OCI-LY1 (cell line): Measurements from ENCODE around the gene AP3D1.
A peak's percentile ranks its signal among the peaks of the same experiment; 100 is the strongest.

Experiments used
- H2AFZ ChIP-seq: fragments of 200-600 bp; sonication (generic), shearing (Covaris generic); 2 replicates; pipeline ENCODE4 v1.6.0; 2014; ENCODE audit warnings: antibody characterized with exemption, mild to moderate bottlenecking, low read length
- H3F3A ChIP-seq: fragments of 200-600 bp; sonication (generic), shearing (Covaris generic); 2 replicates; pipeline ENCODE4 v1.6.0; 2014; ENCODE audit warnings: mild to moderate bottlenecking, antibody characterized with exemption, low read length, moderate library complexity; ENCODE audit not compliant: insufficient read depth
- H3K27ac ChIP-seq: fragments of 200-600 bp; sonication (generic); 2 replicates; pipeline ENCODE4 v1.5.1; 2014; ENCODE audit warnings: low read length, mixed run types, mild to moderate bottlenecking, low read depth; ENCODE audit not compliant: poor library complexity, severe bottlenecking
- H3K27me3 ChIP-seq: fragments of 200-600 bp; sonication (generic); 2 replicates; pipeline ENCODE4 v1.6.0; 2014; ENCODE audit warnings: antibody characterized with exemption, mild to moderate bottlenecking, low read length, moderate library complexity; ENCODE audit not compliant: insufficient read depth
- H3K36me3 ChIP-seq: fragments of 200-600 bp; sonication (generic); 2 replicates; pipeline ENCODE4 v1.6.1; 2014; ENCODE audit warnings: mild to moderate bottlenecking, antibody characterized with exemption, low read length, moderate library complexity, mixed read lengths; ENCODE audit not compliant: insufficient read depth
- H3K4me1 ChIP-seq: fragments of 200-600 bp; sonication (generic); 2 replicates; pipeline ENCODE4 v1.5.1; 2014; ENCODE audit warnings: mild to moderate bottlenecking, low read length, moderate library complexity; ENCODE audit not compliant: insufficient read depth, severe bottlenecking
- H3K4me2 ChIP-seq: fragments of 200-600 bp; sonication (generic), shearing (Covaris generic); 2 replicates; pipeline ENCODE4 v1.6.1; 2014; ENCODE audit warnings: low read length
- H3K4me3 ChIP-seq: fragments of 200-600 bp; sonication (generic); 2 replicates; pipeline ENCODE4 v1.5.1; 2014; ENCODE audit warnings: low read length, low read depth, mild to moderate bottlenecking, mixed read lengths; ENCODE audit not compliant: poor library complexity, severe bottlenecking
- H3K79me2 ChIP-seq: fragments of 200-600 bp; shearing (Covaris generic); 2 replicates; pipeline ENCODE4 v1.6.1; 2016; ENCODE audit warnings: mixed run types, low read length, mixed read lengths; ENCODE audit not compliant: insufficient read depth
- H3K9ac ChIP-seq: fragments of 200-600 bp; sonication (generic), shearing (Covaris generic); 2 replicates; pipeline ENCODE4 v1.6.1; 2014; ENCODE audit warnings: mild to moderate bottlenecking, low read length, mixed read lengths
- H3K9me2 ChIP-seq: fragments of 200-600 bp; sonication (generic), shearing (Covaris generic); 2 replicates; pipeline ENCODE4 v1.6.1; 2014; ENCODE audit warnings: low read depth, mild to moderate bottlenecking, low read length, mixed read lengths
- H3K9me3 ChIP-seq: fragments of 200-600 bp; shearing (Covaris generic); 2 replicates; pipeline ENCODE4 v1.6.1; 2014; ENCODE audit warnings: low read length, mixed read lengths
- H4K20me1 ChIP-seq: fragments of 200-600 bp; sonication (generic), shearing (Covaris generic); 2 replicates; pipeline ENCODE4 v1.6.0; 2016; ENCODE audit warnings: mild to moderate bottlenecking, low read length; ENCODE audit not compliant: insufficient read depth
- CTCF ChIP-seq: fragments of 200-600 bp; sonication (generic), shearing (Covaris generic); IDR thresholded peaks from 2 replicates; pipeline ENCODE4 v1.5.1; 2017; ENCODE audit warnings: mild to moderate bottlenecking, antibody characterized with exemption, low read length, moderate library complexity, mixed read lengths
- EZH2 ChIP-seq: fragments of 200-600 bp; sonication (generic), shearing (Covaris generic); IDR thresholded peaks from 2 replicates; pipeline ENCODE4 v1.8.0; 2017; ENCODE audit warnings: borderline replicate concordance, mixed run types, mild to moderate bottlenecking, antibody characterized with exemption, low read length, moderate library complexity, mixed read lengths

The AP3D1 gene

GRCh38 chr19:2060884-2061494 is 90.4 kb downstream of the AP3D1 start:
- no peaks in the 10 kb centered on the region for H3K9me3 ChIP-seq
- H3F3A ChIP-seq: no peaks in the 10 kb centered on the region
- H3K4me1 ChIP-seq: peaks cover 49% of the 10 kb centered on the region
- H3K4me3 ChIP-seq: peak overlapping the region; percentile 76
- H2AFZ ChIP-seq: no peak overlapping the region
- H3K79me2 ChIP-seq: no peaks in the 10 kb centered on the region
- H3K27me3 ChIP-seq: no peaks in the 10 kb centered on the region
- no peaks in the 10 kb centered on the region for H3K9me2 ChIP-seq
- H3K9ac ChIP-seq: peak overlapping the region; percentile 67
- TF ChIP-seq CTCF: no peak
- TF ChIP-seq EZH2: no peak
- H4K20me1 ChIP-seq: no peaks in the 10 kb centered on the region
- no peaks in the 10 kb centered on the region for H3K36me3 ChIP-seq
- peak overlapping the region; percentile 83 for H3K27ac ChIP-seq
- peak overlapping the region; percentile 65 for H3K4me2 ChIP-seq

- no peaks in the 10 kb centered on the region for H3K79me2 ChIP-seq
- TF ChIP-seq EZH2 (no peak), CTCF (no peak)
- no peaks in the 10 kb centered on the region for H4K20me1 ChIP-seq
- no peaks in the 10 kb centered on the region for H3K9me2 ChIP-seq
- H3K4me1 ChIP-seq: peaks cover 61% of the 10 kb centered on the region
- no peaks in the 10 kb centered on the region for H3K9me3 ChIP-seq
- no peak overlapping the region for H2AFZ ChIP-seq
- H3F3A ChIP-seq: no peaks in the 10 kb centered on the region
- peak overlapping the region; percentile 83 for H3K27ac ChIP-seq
- peak overlapping the region; percentile 76 for H3K4me3 ChIP-seq
- H3K36me3 ChIP-seq: no peaks in the 10 kb centered on the region
- peak overlapping the region; percentile 33; the same call in 1 of the 2 replicates for H3K9ac ChIP-seq
- H3K4me2 ChIP-seq: peak overlapping the region; percentile 65
- no peaks in the 10 kb centered on the region for H3K27me3 ChIP-seq
These were observed 91.8 kb downstream of the AP3D1 start for GRCh38 chr19:2059422-2060201.

- Histone ChIP-seq H3K9me3 (no peaks in the 10 kb centered on the region), H4K20me1 (no peaks in the 10 kb centered on the region), H3K9me2 (no peaks in the 10 kb centered on the region), H3K79me2 (no peaks in the 10 kb centered on the region), H3K4me2 (no peak overlapping the region), H3K27me3 (no peaks in the 10 kb centered on the region), H3K9ac (no peak overlapping the region), H3K27ac (peak overlapping the region; percentile 81), H3K4me1 (peaks cover 54% of the 10 kb centered on the region), H3K36me3 (no peaks in the 10 kb centered on the region), H3K4me3 (no peak overlapping the region), H3F3A (no peaks in the 10 kb centered on the region), H2AFZ (no peak overlapping the region)
- TF ChIP-seq EZH2 (no peak), CTCF (no peak)
These were observed 92.6 kb downstream of the AP3D1 start for GRCh38 chr19:2058570-2059421.
